ENCODE results near the gene ACTR6.

GRCh38 chr12:100186071-100186470 is 14.5 kb upstream of the ACTR6 start:
- TF ChIP-seq HDAC1 (IDR thresholded peaks at IDR 0.05) (no peak), CTCF (IDR thresholded peaks at IDR 0.05 in 2 of 3, conservative IDR thresholded peaks at IDR 0.05 in 1 of 3; ENCODE audit: insufficient read depth in 2 of 3, low read depth in 1 of 3, low read length in 3 of 3) (no peak), POLR2A (conservative IDR thresholded peaks at IDR 0.05) (no peak), ATF3 (IDR thresholded peaks at IDR 0.05) (no peak), ATF3 (CRISPR knock-in tag; conservative IDR thresholded peaks at IDR 0.05) (no peak), RNF2 (IDR thresholded peaks at IDR 0.05) (no peak), RHOXF2B (CRISPR knock-in tag; conservative IDR thresholded peaks at IDR 0.05) (no peak), ZNF512 (tag; IDR thresholded peaks at IDR 0.05) (no peak), EP300 (IDR thresholded peaks at IDR 0.05; ENCODE audit: low read length) (no peak), LCOR (CRISPR knock-in tag; IDR thresholded peaks at IDR 0.05) (no peak)

Measured in K562 (cell line).